KMS-11 (cell line): ENCODE data around the gene RANGRF.

Experiments used
- H2AFZ ChIP-seq: fragments of 200-600 bp; sonication (generic); 2 replicates; pipeline ENCODE4 v1.6.1; 2016; ENCODE audit warnings: antibody characterized with exemption, mixed run types, low read depth
- H3K27ac ChIP-seq: fragments of 200-600 bp; sonication (generic); 2 replicates; pipeline ENCODE4 v1.6.1; 2016; ENCODE audit warnings: mild to moderate bottlenecking, mixed run types
- H3K27me3 ChIP-seq: fragments of 200-600 bp; sonication (generic); 2 replicates; pipeline ENCODE4 v1.6.1; 2017; ENCODE audit warnings: mild to moderate bottlenecking, low read depth, mixed run types, moderate library complexity; ENCODE audit not compliant: insufficient read depth
- H3K36me3 ChIP-seq: fragments of 200-600 bp; sonication (generic); 2 replicates; pipeline ENCODE4 v1.6.1; 2017; ENCODE audit warnings: mild to moderate bottlenecking, mixed run types; ENCODE audit not compliant: insufficient read depth
- H3K4me1 ChIP-seq: fragments of 200-600 bp; sonication (generic); 2 replicates; pipeline ENCODE4 v1.6.1; 2016; ENCODE audit warnings: mild to moderate bottlenecking, low read depth, mixed run types; ENCODE audit not compliant: poor library complexity, severe bottlenecking
- H3K4me2 ChIP-seq: fragments of 200-600 bp; sonication (generic); 2 replicates; pipeline ENCODE4 v1.7.0; 2016; ENCODE audit warnings: mild to moderate bottlenecking, mixed run types
- H3K4me3 ChIP-seq: fragments of 200-600 bp; sonication (generic); IDR thresholded peaks from 2 replicates; pipeline ENCODE4 v1.6.1; 2017; ENCODE audit warnings: low read depth, low read length, mixed read lengths; ENCODE audit not compliant: insufficient read depth
- H3K79me2 ChIP-seq: fragments of 200-600 bp; sonication (generic); 2 replicates; pipeline ENCODE4 v1.6.1; 2016; ENCODE audit warnings: low read depth, mixed run types; ENCODE audit not compliant: insufficient read depth
- H3K9ac ChIP-seq: fragments of 200-600 bp; sonication (generic); 2 replicates; pipeline ENCODE4 v1.6.1; 2016; ENCODE audit warnings: mild to moderate bottlenecking, mixed run types
- H4K20me1 ChIP-seq: fragments of 200-600 bp; sonication (generic); 2 replicates; pipeline ENCODE4 v1.6.1; 2016; ENCODE audit warnings: mild to moderate bottlenecking, mixed run types; ENCODE audit not compliant: insufficient read depth
- CTCF ChIP-seq: fragments of 200-600 bp; sonication (generic); conservative IDR thresholded peaks from 2 replicates; pipeline ENCODE4 v1.6.1; 2017; ENCODE audit warnings: low read depth, mild to moderate bottlenecking, antibody characterized with exemption, low read length, moderate library complexity, mixed read lengths

The RANGRF gene

DNA sequence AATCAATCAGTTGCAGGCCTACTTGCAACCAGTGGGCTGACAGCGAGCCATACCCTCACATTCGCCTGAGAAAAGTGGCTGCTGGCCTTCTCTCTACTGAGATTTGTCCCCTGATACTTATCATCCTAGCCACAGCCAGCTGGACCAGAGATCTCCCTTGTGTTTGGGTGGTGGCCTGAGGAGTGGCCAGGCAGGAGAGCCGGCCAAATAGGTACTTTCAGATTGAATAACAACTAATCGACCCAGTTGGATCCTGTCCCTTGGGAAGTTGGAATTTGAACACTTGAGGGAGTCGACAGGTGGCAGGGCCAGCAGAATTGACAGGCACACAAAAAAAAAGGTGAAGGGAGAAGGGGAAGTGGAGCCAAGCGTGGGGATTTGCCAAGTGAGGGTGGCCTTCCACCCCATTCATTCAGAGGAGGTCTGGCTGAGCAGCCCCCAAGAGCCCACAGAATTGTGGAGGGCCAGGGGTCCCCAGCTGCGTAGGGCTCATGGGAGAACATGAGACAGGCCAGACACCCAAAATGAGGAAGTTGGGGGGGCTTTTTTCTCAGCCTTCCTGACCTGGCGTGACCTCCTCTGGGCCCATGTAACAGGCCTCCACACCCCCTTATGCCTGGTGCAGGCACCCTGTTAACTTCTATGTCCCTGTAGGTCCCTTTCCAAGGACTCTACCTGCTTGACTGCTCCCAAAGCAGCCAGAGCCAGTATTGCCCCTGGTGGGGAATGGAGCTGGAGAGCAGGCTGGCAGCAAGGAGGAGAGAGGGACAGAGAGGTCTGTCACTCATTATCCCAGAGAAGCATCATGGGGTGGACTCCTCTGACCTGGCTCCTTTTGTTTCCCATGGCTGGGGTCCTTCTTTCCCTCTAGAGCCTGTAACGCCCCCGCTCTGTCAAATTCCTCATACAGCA is 2.9 kb upstream of the RANGRF start:
- Histone ChIP-seq H3K4me1 (no peaks in the 10 kb centered on the region), H3K79me2 (no peaks in the 10 kb centered on the region), H3K4me3 (no peak overlapping the region), H3K27me3 (no peaks in the 10 kb centered on the region), H3K36me3 (no peaks in the 10 kb centered on the region), H3K4me2 (no peak overlapping the region), H2AFZ (no peak overlapping the region), H3K9ac (no peak overlapping the region), H3K27ac (no peak overlapping the region), H4K20me1 (no peaks in the 10 kb centered on the region)
- TF ChIP-seq CTCF = no peak

GRCh38 chr17:8287651-8288335 is 677 bp upstream of the RANGRF start:
- no peaks in the 10 kb centered on the region for H3K27me3 ChIP-seq
- no peaks in the 10 kb centered on the region for H3K36me3 ChIP-seq
- no peaks in the 10 kb centered on the region for H3K79me2 ChIP-seq
- H3K4me3 ChIP-seq = no peak overlapping the region
- H3K4me1 ChIP-seq = no peaks in the 10 kb centered on the region
- no peak overlapping the region for H3K27ac ChIP-seq
- no peak overlapping the region; the same call in 1 of the 2 replicates for H3K9ac ChIP-seq
- no peak for TF ChIP-seq CTCF
- H2AFZ ChIP-seq = peak overlapping the region; percentile 61; the same call in 1 of the 2 replicates
- H3K4me2 ChIP-seq = no peak overlapping the region
- no peaks in the 10 kb centered on the region for H4K20me1 ChIP-seq

DNA sequence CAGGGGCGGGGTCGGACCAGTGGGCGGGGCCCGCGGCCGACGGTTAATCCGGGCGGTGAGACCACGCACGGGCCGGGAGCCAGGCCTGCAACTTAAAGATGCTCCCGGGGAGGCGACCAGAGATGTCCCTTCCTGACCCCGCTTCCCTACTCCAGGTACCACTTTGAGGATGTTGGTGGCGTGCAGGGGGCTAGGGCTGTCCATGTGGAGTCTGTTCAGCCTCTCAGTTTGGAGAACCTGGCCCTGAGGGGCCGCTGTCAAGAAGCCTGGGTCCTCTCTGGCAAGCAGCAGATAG is 580 bp downstream of the RANGRF start:
- Histone ChIP-seq H3K9ac (no peak overlapping the region), H2AFZ (peak overlapping the region; percentile 61; the same call in 1 of the 2 replicates), H3K4me3 (no peak overlapping the region), H3K4me1 (no peaks in the 10 kb centered on the region), H3K36me3 (no peaks in the 10 kb centered on the region), H3K27ac (no peak overlapping the region), H3K4me2 (no peak overlapping the region), H3K79me2 (no peaks in the 10 kb centered on the region), H3K27me3 (no peaks in the 10 kb centered on the region), H4K20me1 (no peaks in the 10 kb centered on the region)
- no peak for TF ChIP-seq CTCF

DNA sequence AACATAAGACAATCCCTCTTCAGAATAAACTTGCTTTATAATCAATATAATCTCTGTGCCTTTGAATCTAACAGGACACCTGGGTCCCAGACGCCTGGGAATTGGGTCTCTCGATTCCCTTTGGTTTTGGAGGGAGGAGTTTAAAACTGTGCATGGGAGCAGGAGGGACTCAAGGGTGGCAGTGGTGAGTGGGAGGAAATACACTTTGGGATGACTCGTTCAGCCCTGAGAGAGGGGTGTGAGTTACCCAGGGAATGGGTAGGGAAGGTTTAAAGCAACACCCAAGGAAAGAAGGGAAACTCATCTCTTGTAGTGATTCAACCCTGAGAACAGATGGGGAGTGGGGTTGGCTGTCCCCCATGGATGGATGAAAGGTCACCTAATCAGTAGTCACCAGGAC is 1.6 kb downstream of the RANGRF start:
- Histone ChIP-seq H3K4me3 (no peak overlapping the region), H3K4me1 (no peaks in the 10 kb centered on the region), H3K79me2 (no peaks in the 10 kb centered on the region), H3K27ac (no peak overlapping the region), H3K4me2 (no peak overlapping the region), H3K36me3 (no peaks in the 10 kb centered on the region), H3K9ac (no peak overlapping the region), H4K20me1 (no peaks in the 10 kb centered on the region), H2AFZ (no peak overlapping the region), H3K27me3 (no peaks in the 10 kb centered on the region)
- TF ChIP-seq CTCF = no peak
